GM23338 (cell line): ENCODE measurements around the gene ENTPD1. TPM values are rescaled to one million over a fixed set of nuclear protein-coding genes. Genes with fewer than 3 reads are reported as not detected.

Experiments
- ATAC-seq: fragments of 200-7000 bp; cut with Tn5 transposase; 3 replicates; pipeline ENCODE4 v1.9.1; 2020
- DNase-seq: peaks from one replicate; pipeline ENCODE4 v3.0.0-alpha.2; 2015; ENCODE audit warnings: low spot score
- H2AFZ ChIP-seq: fragments of 200-600 bp; sonication (generic); 2 replicates; pipeline ENCODE4 v1.8.0; 2016; ENCODE audit warnings: antibody characterized with exemption, mild to moderate bottlenecking, moderate library complexity
- H3F3A ChIP-seq: fragments of 200-600 bp; sonication (generic); replicated peaks from 2 replicates; pipeline ENCODE4 v1.8.0; 2017; ENCODE audit warnings: antibody characterized with exemption, mixed run types, low read depth
- H3K27ac ChIP-seq: fragments of 200-600 bp; sonication (generic); 2 replicates; pipeline ENCODE4 v1.6.1; 2016; ENCODE audit warnings: low read depth
- H3K27me3 ChIP-seq: fragments of 200-600 bp; sonication (generic); 2 replicates; pipeline ENCODE4 v1.8.0; 2016; ENCODE audit warnings: mild to moderate bottlenecking, mixed run types, moderate library complexity; ENCODE audit not compliant: insufficient read depth
- H3K36me3 ChIP-seq: fragments of 200-600 bp; sonication (generic); 2 replicates; pipeline ENCODE4 v1.8.0; 2016; ENCODE audit warnings: mild to moderate bottlenecking; ENCODE audit not compliant: insufficient read depth
- H3K4me1 ChIP-seq: fragments of 200-600 bp; sonication (generic); 2 replicates; pipeline ENCODE4 v1.8.0; 2016; ENCODE audit warnings: mild to moderate bottlenecking, moderate library complexity; ENCODE audit not compliant: insufficient read depth
- H3K4me2 ChIP-seq: fragments of 200-600 bp; sonication (generic); 2 replicates; pipeline ENCODE4 v1.7.1; 2017; ENCODE audit warnings: mixed run types
- H3K4me3 ChIP-seq: fragments of 200-600 bp; sonication (generic); 2 replicates; pipeline ENCODE4 v1.6.1; 2016; ENCODE audit warnings: mixed run types
- H3K79me2 ChIP-seq: fragments of 200-600 bp; sonication (generic); replicated peaks from 2 replicates; pipeline ENCODE4 v1.8.0; 2017; ENCODE audit warnings: mild to moderate bottlenecking; ENCODE audit not compliant: insufficient read depth
- H3K9me2 ChIP-seq: fragments of 200-600 bp; sonication (generic); 2 replicates; pipeline ENCODE4 v1.8.0; 2017; ENCODE audit not compliant: insufficient read depth
- H4K20me1 ChIP-seq: fragments of 200-600 bp; sonication (generic); replicated peaks from 2 replicates; pipeline ENCODE4 v1.8.0; 2017; ENCODE audit warnings: mild to moderate bottlenecking; ENCODE audit not compliant: insufficient read depth
- H3K27ac Mint-ChIP-seq: 2 replicates; pipeline ENCODE4 v1.8.0; 2020; ENCODE audit warnings: inconsistent platforms, mild to moderate bottlenecking, moderate library complexity, mixed read lengths
- H3K27me3 Mint-ChIP-seq: 3 replicates; pipeline ENCODE4 v1.8.0; 2022; ENCODE audit warnings: low read depth, mild to moderate bottlenecking, moderate library complexity, mixed read lengths, inconsistent platforms; ENCODE audit not compliant: insufficient read depth, poor library complexity
- H3K36me3 Mint-ChIP-seq: 3 replicates; pipeline ENCODE4 v1.8.0; 2021; ENCODE audit warnings: low read depth, mild to moderate bottlenecking, inconsistent platforms, moderate library complexity, mixed read lengths
- H3K4me1 Mint-ChIP-seq: 3 replicates; pipeline ENCODE4 v1.8.0; 2020; ENCODE audit warnings: mild to moderate bottlenecking, inconsistent platforms, mixed read lengths
- H3K4me3 Mint-ChIP-seq: 3 replicates; pipeline ENCODE4 v1.8.0; 2021; ENCODE audit warnings: moderate library complexity, mild to moderate bottlenecking, inconsistent platforms, mixed read lengths
- H3K9me3 Mint-ChIP-seq: 3 replicates; pipeline ENCODE4 v1.8.0; 2020; ENCODE audit warnings: moderate library complexity, mild to moderate bottlenecking, inconsistent platforms, mixed read lengths
- CREB1 ChIP-seq: fragments of 250-450 bp; sonication (Bioruptor Pico); IDR thresholded peaks from 2 replicates; pipeline ENCODE4 v1.5.0; 2020; ENCODE audit warnings: low read depth, mild to moderate bottlenecking, moderate library complexity
- CTCF ChIP-seq, 2 experiments: fragments of 200-600 bp in 1 of 2; sonication (generic) in 1 of 2; conservative IDR thresholded peaks; 2 replicates each; pipeline versions ENCODE4 v1.5.1 to v1.6.1; 2016 to 2017; ENCODE audit warnings: antibody characterized with exemption in 2 of 2, low read depth in 2 of 2, mild to moderate bottlenecking in 2 of 2, moderate library complexity in 1 of 2
- ETS1 ChIP-seq: IDR thresholded peaks from 2 replicates; pipeline ENCODE4 v1.6.1; 2016; ENCODE audit warnings: antibody characterized with exemption
- EZH2 ChIP-seq: fragments of 200-600 bp; sonication (generic); IDR thresholded peaks from one replicate; pipeline ENCODE4 v1.8.0; 2017; ENCODE audit warnings: antibody characterized with exemption, mild to moderate bottlenecking, low read depth; ENCODE audit not compliant: unreplicated experiment
- EZH2phosphoT487 ChIP-seq: fragments of 200-600 bp; sonication (generic); IDR thresholded peaks from one replicate; pipeline ENCODE4 v1.8.1; 2018; ENCODE audit warnings: antibody characterized with exemption; ENCODE audit not compliant: unreplicated experiment
- JUNB ChIP-seq: IDR thresholded peaks from one replicate; pipeline ENCODE4 v1.6.1; 2016; ENCODE audit warnings: antibody characterized with exemption; ENCODE audit not compliant: unreplicated experiment
- NANOG ChIP-seq: IDR thresholded peaks from 2 replicates; pipeline ENCODE4 v1.6.1; 2016; ENCODE audit warnings: antibody characterized with exemption, borderline replicate concordance
- POLR2AphosphoS5 ChIP-seq: IDR thresholded peaks from 2 replicates; pipeline ENCODE4 v1.6.1; 2016; ENCODE audit warnings: antibody characterized with exemption, low read depth
- ZNF114 ChIP-seq: fragments of 250-450 bp; sonication (Bioruptor Pico); IDR thresholded peaks from 2 replicates; pipeline ENCODE4 v1.5.0; 2020; ENCODE audit warnings: mild to moderate bottlenecking, moderate library complexity
- ZNF331 ChIP-seq: fragments of 250-450 bp; sonication (Bioruptor Pico); IDR thresholded peaks from 2 replicates; pipeline ENCODE4 v1.5.0; 2020; ENCODE audit warnings: low read depth, mild to moderate bottlenecking, moderate library complexity
- polyA plus RNA-seq: library from polyadenylated mRNA; unstranded; fragments of >200 nt; fragmentation: Nextera tagmentation; extraction: Ambion mirVana; gene quantifications from 2 replicates; pipeline ENCODE4 v1.2.1, GENCODE V29; 2016
- total RNA-seq: library from RNA; depleted of rRNA; stranded (reverse); fragments of >200 nt; shearing (Covaris generic); gene quantifications from 2 replicates; pipeline ENCODE4 v1.2.3, GENCODE V29; 2014
- TF ChIP-seq, protein P1 (sequence below): IDR thresholded peaks from one replicate; pipeline ENCODE4 v1.6.1; 2018; ENCODE audit warnings: antibody characterized with exemption; ENCODE audit not compliant: unreplicated experiment

ENTPD1 gene
- total and polyA plus RNA-seq, 2 experiments from 2014 or later = 2.3 to 3.6 TPM

DNA sequence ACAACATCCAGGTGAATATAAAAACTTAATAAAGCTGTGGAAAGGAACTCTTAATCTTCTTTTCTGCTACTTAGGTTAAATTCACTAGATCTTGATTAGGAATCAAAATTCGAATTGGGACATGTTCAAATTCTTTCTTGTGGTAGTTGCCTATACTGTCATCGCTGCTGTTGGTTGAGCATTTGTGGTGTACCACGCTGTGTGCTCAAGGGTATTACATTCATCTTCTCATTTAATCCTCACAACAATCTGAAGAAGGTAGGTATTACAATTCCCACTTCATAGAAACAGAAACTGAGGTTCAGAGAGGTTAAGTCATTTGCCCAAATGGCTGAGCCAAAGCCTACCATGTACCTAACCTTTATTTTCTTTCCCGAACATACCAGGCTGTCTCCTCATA, 111.9 kb downstream of the ENTPD1 start (continued):
- TF ChIP-seq CTCF (conservative IDR thresholded peaks at IDR 0.05; ENCODE audit: low read depth in 2 of 2) = no peak
- no peak for TF ChIP-seq POLR2AphosphoS5
- no peak for TF ChIP-seq ETS1
- TF ChIP-seq, protein P1, sequence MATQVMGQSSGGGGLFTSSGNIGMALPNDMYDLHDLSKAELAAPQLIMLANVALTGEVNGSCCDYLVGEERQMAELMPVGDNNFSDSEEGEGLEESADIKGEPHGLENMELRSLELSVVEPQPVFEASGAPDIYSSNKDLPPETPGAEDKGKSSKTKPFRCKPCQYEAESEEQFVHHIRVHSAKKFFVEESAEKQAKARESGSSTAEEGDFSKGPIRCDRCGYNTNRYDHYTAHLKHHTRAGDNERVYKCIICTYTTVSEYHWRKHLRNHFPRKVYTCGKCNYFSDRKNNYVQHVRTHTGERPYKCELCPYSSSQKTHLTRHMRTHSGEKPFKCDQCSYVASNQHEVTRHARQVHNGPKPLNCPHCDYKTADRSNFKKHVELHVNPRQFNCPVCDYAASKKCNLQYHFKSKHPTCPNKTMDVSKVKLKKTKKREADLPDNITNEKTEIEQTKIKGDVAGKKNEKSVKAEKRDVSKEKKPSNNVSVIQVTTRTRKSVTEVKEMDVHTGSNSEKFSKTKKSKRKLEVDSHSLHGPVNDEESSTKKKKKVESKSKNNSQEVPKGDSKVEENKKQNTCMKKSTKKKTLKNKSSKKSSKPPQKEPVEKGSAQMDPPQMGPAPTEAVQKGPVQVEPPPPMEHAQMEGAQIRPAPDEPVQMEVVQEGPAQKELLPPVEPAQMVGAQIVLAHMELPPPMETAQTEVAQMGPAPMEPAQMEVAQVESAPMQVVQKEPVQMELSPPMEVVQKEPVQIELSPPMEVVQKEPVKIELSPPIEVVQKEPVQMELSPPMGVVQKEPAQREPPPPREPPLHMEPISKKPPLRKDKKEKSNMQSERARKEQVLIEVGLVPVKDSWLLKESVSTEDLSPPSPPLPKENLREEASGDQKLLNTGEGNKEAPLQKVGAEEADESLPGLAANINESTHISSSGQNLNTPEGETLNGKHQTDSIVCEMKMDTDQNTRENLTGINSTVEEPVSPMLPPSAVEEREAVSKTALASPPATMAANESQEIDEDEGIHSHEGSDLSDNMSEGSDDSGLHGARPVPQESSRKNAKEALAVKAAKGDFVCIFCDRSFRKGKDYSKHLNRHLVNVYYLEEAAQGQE = no peak

DNA sequence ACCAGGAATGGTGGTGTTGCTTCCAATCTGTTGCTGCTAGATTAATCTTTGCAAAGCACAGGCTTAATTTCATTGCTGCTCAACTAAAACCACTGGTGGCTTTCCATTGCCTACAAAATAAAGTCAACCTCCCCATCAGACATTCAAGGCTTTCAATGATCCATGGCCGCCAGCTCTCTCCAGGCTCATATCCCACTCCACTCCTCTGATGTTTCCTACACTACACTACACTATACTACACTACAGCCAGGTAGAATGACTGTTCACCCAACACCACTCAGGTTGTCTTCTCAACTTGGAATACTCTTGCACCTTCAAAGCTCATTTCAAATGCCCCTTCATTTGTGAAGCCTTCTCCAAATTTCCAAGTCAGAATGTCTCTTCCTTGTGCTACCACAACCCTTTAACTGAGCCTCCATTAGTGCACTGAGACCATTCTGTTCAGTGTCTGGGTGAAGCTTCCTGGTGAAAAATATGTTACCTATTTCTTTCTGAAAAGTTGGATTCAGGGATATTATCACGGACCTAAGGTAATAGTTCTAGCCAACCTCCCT, 116.3 kb downstream of the ENTPD1 start:
- Histone ChIP-seq H3K4me3 (no peak overlapping the region), H3K9me2 (no peaks in the 10 kb centered on the region), H3K79me2 (no peaks in the 10 kb centered on the region), H3K4me2 (no peak overlapping the region), H3F3A (no peaks in the 10 kb centered on the region), H3K27ac (no peak overlapping the region), H2AFZ (no peak overlapping the region), H3K4me1 (no peaks in the 10 kb centered on the region), H3K27me3 (no peaks in the 10 kb centered on the region), H3K36me3 (no peaks in the 10 kb centered on the region; the same call in none of the 2 replicates), H4K20me1 (no peaks in the 10 kb centered on the region)
- H3K4me3 Mint-ChIP-seq = no peak overlapping the region
- no peak for DNase-seq
- H3K27me3 Mint-ChIP-seq = no peaks in the 10 kb centered on the region
- H3K9me3 Mint-ChIP-seq = peaks cover 25% of the 10 kb centered on the region
- H3K4me1 Mint-ChIP-seq = no peaks in the 10 kb centered on the region
- H3K27ac Mint-ChIP-seq = no peak overlapping the region
- H3K36me3 Mint-ChIP-seq = peaks cover 44% of the 10 kb centered on the region
- no peak for ATAC-seq
- TF ChIP-seq NANOG = no peak
- no peak for TF ChIP-seq CREB1 (CRISPR knock-in tag)
- TF ChIP-seq ETS1 = no peak
- TF ChIP-seq EZH2phosphoT487 = no peak
- no peak for TF ChIP-seq ZNF114 (CRISPR knock-in tag)
- no peak for TF ChIP-seq JUNB
- TF ChIP-seq EZH2 = no peak
- no peak for TF ChIP-seq CTCF (conservative IDR thresholded peaks at IDR 0.05; ENCODE audit: low read depth in 2 of 2)
- TF ChIP-seq ZNF331 (CRISPR knock-in tag) = no peak
